ENCODE data around the gene ZZZ3.
A peak's percentile ranks its signal among the peaks of the same experiment; 100 is the strongest.
"Not testable (repeated sequence)": the region's sequence is repeated elsewhere in the genome, so short reads cannot be mapped to it uniquely, and the experiment has no call there.

The ZZZ3 gene

GRCh38 chr1:77670330-77670729 is 12.1 kb downstream of the ZZZ3 start:
- DNase-seq (ENCODE audit: low read depth): no peak

DNA sequence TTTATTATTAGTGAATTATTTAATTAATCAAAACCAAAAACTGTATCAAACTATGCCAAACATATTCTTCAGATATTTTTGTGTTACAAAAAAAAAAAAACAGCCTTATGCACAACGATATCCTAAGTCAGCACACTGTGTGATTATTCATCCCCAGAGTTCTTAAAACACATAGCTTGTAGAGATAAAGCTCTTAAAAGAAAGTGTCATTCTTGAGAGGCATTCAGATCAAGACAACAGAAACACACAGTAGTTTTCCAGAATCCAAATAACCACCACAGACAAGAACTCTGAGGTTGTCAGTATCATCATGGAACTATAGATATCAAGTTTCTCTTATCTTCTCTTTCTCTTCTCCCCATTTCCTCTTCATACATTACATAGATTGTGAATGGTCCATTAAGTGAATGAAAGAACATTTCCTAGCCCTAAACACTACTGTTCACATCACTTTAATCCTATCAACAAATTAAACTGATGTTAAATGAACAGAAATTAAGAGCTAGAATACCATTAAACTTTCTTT is 13.5 kb downstream of the ZZZ3 start:
- DNase-seq (ENCODE audit: low read depth): no peak

DNA sequence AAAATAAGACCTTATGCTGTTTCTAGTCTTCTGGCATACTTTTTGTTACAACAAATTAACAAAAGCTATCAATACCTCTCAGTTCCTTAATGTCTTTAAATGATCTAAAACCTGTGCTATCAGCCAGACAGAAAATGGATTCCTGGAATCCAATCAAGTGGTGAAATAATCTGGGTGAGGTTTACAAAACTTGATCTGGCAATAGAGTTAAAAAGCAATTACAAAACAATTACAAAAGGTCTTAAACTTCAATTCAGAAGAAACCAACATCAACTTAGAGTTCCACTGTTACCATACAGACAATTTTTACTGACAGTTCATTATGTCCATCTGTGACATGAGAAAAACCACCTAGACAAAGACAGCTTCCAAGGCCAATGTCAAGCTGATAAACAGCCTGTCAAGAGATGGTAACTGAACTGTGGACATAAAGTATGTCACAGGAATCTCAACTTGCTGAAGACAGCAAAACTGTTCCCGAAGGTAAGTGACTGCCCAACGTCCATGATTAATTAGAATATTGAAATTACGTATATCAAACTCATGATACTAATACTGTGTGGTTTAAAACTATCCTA is 17.4 kb downstream of the ZZZ3 start:
- no peak for DNase-seq (ENCODE audit: low read depth)

- DNase-seq (ENCODE audit: low read depth): no peak
Measured at GRCh38 chr1:77661696-77662095, 20.8 kb downstream of the ZZZ3 start.

DNA sequence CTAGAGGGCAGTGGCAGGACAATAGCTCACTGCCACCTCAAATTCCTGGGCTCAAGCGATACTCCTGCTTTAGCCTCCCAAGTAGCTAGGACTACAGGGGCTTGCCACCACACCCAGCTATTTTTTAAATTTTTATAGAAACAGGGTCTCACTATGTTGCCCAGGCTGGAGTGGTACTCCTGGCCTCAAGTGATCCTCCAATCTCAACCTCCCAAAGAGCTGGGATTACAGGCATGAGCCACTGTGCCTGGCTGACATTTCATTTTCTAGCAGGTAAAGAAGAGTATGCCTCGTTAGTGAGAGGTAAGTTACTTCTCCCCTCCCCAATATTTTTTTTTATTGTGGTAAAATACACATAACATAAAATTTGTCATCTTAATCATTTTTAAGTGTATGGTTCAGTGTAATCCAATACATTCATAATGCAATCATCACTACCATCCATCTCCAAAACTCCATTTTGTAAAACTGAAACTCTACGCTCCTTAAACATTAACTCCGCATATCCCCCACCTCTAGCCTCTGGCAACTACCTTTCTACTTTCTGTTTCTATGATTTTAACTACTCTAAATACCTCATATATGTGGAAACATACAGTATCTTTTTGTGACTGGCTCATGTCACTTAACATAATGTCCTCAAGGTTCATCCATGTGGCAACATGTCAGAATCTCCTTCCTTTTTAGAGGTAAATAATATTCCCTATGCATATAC is 22.4 kb downstream of the ZZZ3 start:
- no peak for DNase-seq (ENCODE audit: low read depth)

GRCh38 chr1:77658271-77658670 is 24.2 kb downstream of the ZZZ3 start:
- no peak for DNase-seq (ENCODE audit: low read depth)

- no peak for DNase-seq (ENCODE audit: low read depth)
Measured at GRCh38 chr1:77655431-77655974, 27.0 kb downstream of the ZZZ3 start.

- DNase-seq (ENCODE audit: low read depth): no peak
Measured at GRCh38 chr1:77652970-77653516, 29.4 kb downstream of the ZZZ3 start.

DNA sequence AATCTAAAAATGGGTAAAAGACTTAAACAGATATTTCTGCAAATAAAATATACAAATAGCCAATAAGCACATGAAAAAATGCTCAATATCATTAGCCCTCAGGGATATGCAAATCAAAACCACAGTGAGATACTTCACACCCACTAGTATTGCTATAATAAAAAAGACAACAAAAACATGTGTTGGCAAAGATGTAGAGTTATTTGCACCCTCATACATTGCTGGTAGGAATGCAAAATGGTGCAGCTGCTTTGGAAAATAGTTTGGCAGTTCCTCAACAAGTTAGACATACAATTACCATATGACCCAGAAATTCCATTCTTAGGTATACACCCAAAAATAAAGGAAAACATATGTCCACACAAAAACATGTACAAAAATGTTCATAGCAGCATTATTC is 30.2 kb downstream of the ZZZ3 start:
- DNase-seq (ENCODE audit: low read depth): peak; percentile 18

DNA sequence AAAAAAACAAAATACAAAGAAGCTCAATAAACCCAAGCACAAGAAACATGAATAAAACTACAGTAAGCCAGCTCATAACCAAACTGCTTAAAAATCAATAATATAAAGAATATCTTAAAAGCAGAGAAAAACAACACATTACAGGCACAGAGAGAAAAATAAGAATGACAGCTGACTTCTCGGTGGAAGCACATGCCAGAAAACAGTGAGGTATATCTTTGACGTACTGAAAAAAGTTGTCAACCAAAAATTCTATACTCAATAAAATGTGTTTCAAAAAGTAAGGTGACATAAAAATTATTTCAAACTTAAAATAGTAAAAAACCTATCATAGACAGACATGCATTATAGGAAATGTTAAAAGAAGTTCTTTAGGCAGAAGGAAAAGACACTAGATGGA is 33.3 kb downstream of the ZZZ3 start:
- DNase-seq (ENCODE audit: low read depth): no peak

DNA sequence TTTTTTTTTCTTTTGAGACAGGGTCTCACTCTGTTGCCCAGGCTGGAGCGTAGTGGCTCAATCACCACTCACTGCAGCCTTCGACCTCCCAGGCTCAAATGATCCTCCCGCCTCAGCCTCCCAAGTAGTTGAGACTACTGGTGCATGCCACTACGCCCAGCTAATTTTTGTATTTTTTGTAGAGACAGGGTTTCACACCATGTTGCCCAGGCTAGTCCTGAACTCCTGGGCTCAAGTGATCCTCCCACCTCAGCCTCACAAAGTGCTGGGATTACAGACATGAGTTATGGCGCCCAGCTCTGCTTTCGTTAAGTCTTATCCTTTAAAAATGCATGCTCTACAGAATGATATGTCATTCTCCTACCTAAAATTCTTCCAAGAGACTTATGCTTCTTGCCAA is 36.2 kb downstream of the ZZZ3 start:
- DNase-seq (ENCODE audit: low read depth): not testable (repeated sequence)

- no peak for DNase-seq (ENCODE audit: low read depth)
Measured at GRCh38 chr1:77643456-77643855, 39.0 kb downstream of the ZZZ3 start.

- DNase-seq (ENCODE audit: low read depth): no peak
Measured at GRCh38 chr1:77642941-77643340, 39.5 kb downstream of the ZZZ3 start.

DNA sequence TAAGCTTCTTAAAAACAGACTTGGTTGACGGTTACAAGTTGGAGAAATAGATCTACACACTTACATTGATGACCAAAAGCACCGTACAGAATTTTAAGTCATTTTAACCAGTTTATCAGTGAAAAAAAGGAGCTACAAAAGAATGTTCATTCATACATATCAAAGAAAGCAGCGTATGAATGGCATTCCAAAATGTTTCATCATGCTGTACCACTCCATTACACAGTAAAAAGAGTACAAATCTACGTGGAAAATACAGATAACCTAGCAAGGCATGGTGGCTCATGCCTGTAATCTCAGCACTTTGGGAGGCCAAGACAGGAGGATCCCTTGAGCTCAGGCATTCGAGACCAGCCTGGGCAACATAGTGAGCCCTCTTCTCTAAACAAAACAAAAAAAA is 40.3 kb downstream of the ZZZ3 start:
- DNase-seq (ENCODE audit: low read depth): no peak

GRCh38 chr1:77639557-77640069 is 42.8 kb downstream of the ZZZ3 start:
- DNase-seq (ENCODE audit: low read depth): no peak

DNA sequence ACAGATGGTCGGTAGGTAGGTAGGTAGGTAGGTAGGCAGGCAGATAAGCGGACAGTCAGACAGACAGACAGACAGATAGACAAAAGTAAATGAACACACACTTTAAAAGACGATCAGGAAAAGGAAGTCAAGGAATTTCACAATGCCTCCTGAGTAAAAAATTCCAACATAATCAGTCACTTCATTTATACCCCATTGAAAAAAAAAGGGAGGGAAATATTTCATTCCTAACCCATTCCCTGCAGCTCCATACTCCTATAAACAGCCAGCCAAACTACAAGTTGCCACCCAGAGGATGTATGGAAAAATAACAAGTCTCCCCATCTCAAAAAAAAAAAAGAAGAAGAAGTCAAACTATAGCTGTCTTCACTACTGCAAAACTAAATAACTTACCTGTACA is 43.4 kb downstream of the ZZZ3 start:
- DNase-seq (ENCODE audit: low read depth): peak; percentile 13

GRCh38 chr1:77636864-77637263 is 45.6 kb downstream of the ZZZ3 start:
- DNase-seq (ENCODE audit: low read depth): no peak

All from GM04504 (cell line).